Activated T-cell treated with anti-CD3 and anti-CD28 coated beads, Interleukin-2, amount 50 U/mL, for 4 hours (primary cell): ENCODE results near the gene TMEM256. TPM values are rescaled to one million over a fixed set of nuclear protein-coding genes. Genes with fewer than 3 reads are reported as not detected.
A peak's percentile ranks its signal among the peaks of the same experiment; 100 is the strongest.
"Not testable (repeated sequence)": the region's sequence is repeated elsewhere in the genome, so short reads cannot be mapped to it uniquely, and the experiment has no call there.

Experiments used
- ATAC-seq, 2 donors: fragments of 200-7000 bp; cut with Tn5 transposase; one replicate each; pipeline ENCODE4 v1.10.0; 2021
- DNase-seq: peaks from one replicate; pipeline ENCODE4 v3.0.0-alpha.2; 2020
- H3K27me3 Mint-ChIP-seq: one replicate; pipeline ENCODE4 v1.8.0; 2021; ENCODE audit warnings: low read depth, mixed read lengths
- H3K36me3 Mint-ChIP-seq: one replicate; pipeline ENCODE4 v1.8.0; 2022; ENCODE audit warnings: mixed read lengths; ENCODE audit not compliant: insufficient read depth
- H3K4me1 Mint-ChIP-seq: one replicate; pipeline ENCODE4 v1.8.0; 2021; ENCODE audit warnings: low read depth, mixed read lengths
- H3K4me3 Mint-ChIP-seq: one replicate; pipeline ENCODE4 v1.8.0; 2021; ENCODE audit warnings: mild to moderate bottlenecking, moderate library complexity, mixed read lengths
- H3K9me3 Mint-ChIP-seq: one replicate; pipeline ENCODE4 v1.8.0; 2021; ENCODE audit warnings: mixed read lengths
- total RNA-seq, 3 donors: library from RNA; stranded (reverse); gene quantifications; one replicate each; pipeline ENCODE4 v1.2.1, GENCODE V29; 2021

The TMEM256 gene
- total RNA-seq, 3 donors from 2014 or later = 29.9 to 33.4 (median 32.0) TPM

DNA sequence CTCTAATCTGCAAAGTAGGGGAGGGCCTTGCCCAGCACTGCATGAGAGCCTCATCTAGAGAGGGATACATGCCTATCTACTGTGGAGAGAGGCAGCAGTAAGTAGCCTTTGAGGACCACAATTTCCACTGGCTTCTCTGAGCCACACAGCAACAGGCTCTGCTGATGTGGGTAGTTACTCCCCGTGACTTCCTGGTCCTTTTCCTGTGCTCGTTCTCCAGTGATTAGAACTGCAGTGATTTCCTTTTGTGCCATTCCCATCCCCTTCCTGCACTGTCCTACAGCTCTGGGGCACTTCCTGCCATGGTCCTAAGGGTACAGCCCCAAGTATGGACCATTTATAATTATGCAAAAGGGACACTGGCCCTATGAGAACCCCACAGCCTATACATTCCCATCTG lies 12.6 kb downstream of the TMEM256 start:
- Mint-ChIP-seq H3K9me3 (no peaks in the 10 kb centered on the region), H3K36me3 (peaks cover 14% of the 10 kb centered on the region), H3K4me1 (peaks cover 29% of the 10 kb centered on the region), H3K4me3 (no peak overlapping the region), H3K27me3 (no peaks in the 10 kb centered on the region)
- ATAC-seq (no peak), DNase-seq (no peak)

DNA sequence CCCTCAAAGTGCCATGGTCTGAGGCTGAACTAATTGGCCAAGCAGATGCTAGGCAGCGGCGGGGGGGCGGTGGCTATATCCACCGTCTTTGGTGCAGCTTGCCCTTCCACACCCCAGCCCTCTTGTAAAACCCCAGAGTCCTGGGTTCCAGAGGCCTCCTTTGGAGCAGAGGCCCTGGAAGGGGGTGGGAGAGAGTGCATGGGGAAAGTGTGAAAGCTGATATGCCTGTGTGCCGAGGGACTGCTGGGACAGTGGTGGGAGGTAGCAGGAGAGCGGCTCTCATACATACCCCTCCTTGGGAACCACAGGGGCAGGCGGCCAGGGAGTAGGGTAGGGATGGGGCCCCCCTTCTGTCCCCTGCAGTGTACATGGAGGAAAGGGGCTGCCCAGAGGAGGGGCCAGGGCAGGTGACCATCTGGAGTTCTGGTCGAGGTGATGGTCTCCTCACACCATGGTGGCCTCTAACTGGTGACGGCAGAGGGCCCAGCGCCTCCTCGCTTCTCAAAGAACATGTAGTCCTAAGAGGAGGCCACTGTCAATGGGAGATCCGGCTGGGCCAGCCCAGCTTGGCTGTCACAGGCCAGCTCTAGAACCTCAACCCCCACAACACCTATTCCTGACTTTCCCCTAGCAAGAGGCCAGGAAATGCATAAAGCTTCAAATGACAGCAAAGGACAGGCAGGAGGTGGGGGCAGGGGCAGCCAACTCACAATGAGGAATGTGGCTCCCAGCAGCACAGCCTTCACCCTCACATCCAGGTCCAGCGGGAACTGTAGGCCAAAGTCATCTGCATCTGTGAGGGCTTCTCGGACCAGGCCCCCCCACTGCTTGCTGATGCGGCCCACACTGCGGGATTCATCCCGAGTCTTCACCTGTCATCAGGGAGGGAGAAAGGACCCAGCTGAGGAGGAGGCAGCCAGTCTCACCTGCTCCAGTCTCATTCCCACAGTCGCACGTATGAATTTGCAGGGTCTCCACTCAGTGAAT lies 13.7 kb downstream of the TMEM256 start:
- no peaks in the 10 kb centered on the region for H3K27me3 Mint-ChIP-seq
- no peak overlapping the region for H3K4me3 Mint-ChIP-seq
- H3K9me3 Mint-ChIP-seq = no peaks in the 10 kb centered on the region
- peaks cover 27% of the 10 kb centered on the region for H3K4me1 Mint-ChIP-seq
- peaks cover 14% of the 10 kb centered on the region for H3K36me3 Mint-ChIP-seq
- no peak for DNase-seq
- ATAC-seq = no peak

DNA sequence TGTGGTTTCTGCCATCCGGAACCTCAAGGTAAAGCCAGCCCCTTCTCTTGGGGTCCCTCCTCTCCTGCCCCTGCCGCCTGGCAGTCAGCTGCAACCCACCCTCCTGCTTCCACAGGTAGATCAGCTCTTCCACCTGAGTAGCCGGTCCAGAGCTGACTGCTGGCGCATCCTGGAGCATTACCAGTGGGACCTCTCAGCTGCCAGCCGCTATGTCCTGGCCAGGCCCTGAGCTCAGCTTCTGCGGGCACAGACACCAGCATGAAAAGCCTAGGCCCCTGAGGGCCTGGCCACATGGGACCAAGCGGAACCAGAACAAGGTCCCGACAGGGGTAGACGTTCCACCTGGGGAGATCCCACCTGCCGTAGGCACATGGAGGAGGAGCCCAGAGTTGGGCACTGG lies 15.0 kb downstream of the TMEM256 start:
- Mint-ChIP-seq H3K4me1 (peaks cover 26% of the 10 kb centered on the region), H3K9me3 (no peaks in the 10 kb centered on the region), H3K4me3 (no peak overlapping the region), H3K36me3 (peaks cover 14% of the 10 kb centered on the region), H3K27me3 (no peaks in the 10 kb centered on the region)
- no peak for ATAC-seq
- no peak for DNase-seq

DNA sequence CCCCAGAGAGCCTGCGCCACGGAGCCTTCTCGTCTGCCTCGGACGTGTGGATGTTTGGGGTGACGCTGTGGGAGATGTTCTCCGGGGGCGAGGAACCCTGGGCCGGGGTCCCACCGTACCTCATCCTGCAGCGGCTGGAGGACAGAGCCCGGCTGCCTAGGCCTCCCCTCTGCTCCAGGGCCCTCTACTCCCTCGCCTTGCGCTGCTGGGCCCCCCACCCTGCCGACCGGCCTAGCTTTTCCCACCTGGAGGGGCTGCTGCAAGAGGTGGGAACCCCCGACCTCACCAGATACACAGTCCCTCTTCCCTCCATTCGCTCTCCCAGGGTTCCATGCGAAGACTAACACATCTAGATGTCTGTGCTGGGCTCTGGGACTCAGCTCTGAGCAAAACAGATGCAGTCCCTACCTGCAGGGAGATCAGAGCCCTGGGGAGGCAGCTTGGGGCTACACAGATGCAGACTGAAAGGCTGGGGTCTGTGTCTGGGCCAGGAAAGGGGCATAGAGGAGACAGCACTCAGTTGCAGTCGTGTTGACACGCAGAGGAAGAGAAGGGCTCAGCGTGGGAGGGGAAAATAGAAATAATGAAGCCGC lies 19.3 kb downstream of the TMEM256 start:
- peaks cover 5% of the 10 kb centered on the region for H3K36me3 Mint-ChIP-seq
- peaks cover 26% of the 10 kb centered on the region for H3K27me3 Mint-ChIP-seq
- H3K9me3 Mint-ChIP-seq = no peaks in the 10 kb centered on the region
- H3K4me1 Mint-ChIP-seq = peaks cover 9% of the 10 kb centered on the region
- no peak for ATAC-seq
- DNase-seq = no peak
- H3K4me3 Mint-ChIP-seq = peak overlapping the region; percentile 80

DNA sequence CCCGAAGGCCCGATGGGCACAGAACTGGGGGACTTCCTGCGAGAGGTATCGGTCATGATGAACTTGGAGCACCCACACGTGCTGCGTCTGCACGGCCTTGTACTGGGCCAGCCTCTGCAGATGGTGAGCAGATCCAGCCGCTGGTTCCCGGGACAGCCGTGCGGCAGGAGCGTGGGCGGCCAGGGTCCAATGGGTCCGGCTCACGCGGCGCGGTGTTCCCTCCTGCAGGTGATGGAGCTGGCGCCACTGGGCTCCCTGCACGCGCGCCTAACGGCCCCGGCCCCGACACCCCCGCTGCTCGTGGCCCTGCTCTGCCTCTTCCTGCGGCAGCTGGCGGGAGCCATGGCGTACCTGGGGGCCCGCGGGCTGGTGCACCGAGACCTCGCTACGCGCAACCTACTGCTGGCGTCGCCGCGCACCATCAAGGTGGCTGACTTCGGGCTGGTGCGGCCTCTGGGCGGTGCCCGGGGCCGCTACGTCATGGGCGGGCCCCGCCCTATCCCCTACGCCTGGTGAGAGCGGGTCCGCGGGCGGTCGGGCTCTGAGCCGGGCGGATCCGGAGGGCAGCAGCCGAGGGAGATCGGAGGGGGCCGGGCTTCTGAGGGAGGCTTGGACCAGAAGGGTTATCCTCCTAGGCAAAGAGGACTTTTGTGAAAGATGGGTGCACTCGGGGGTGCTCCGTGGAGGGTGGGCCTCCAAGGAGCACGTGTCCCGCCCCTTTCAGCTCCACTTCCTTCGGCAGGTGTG lies 20.0 kb downstream of the TMEM256 start:
- Mint-ChIP-seq H3K9me3 (peaks cover 4% of the 10 kb centered on the region), H3K4me1 (peaks cover 9% of the 10 kb centered on the region), H3K36me3 (peaks cover 2% of the 10 kb centered on the region), H3K4me3 (peak overlapping the region; percentile 80), H3K27me3 (peaks cover 33% of the 10 kb centered on the region)
- ATAC-seq (peak; percentile 99), DNase-seq (peak; percentile 71)

DNA sequence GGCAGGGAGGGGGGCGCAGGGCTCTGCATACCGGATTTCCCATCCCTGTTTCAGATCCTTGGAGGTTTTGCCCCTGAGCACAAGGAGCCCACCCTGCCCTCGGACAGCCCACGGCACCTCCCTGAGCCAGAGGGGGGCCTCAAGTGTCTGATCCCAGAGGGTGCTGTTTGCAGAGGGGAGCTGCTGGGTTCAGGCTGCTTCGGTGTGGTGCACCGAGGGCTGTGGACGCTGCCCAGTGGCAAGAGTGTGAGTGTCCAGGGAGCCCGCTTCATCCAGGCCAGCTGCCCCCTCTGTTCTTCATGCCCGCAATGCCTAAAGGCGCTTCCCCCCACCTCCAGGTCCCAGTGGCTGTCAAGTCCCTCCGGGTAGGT lies 20.5 kb downstream of the TMEM256 start:
- peaks cover 9% of the 10 kb centered on the region for H3K4me1 Mint-ChIP-seq
- no peak for DNase-seq
- ATAC-seq = no peak
- H3K9me3 Mint-ChIP-seq = peaks cover 4% of the 10 kb centered on the region
- peaks cover 2% of the 10 kb centered on the region for H3K36me3 Mint-ChIP-seq
- no peak overlapping the region for H3K4me3 Mint-ChIP-seq
- peaks cover 35% of the 10 kb centered on the region for H3K27me3 Mint-ChIP-seq

DNA sequence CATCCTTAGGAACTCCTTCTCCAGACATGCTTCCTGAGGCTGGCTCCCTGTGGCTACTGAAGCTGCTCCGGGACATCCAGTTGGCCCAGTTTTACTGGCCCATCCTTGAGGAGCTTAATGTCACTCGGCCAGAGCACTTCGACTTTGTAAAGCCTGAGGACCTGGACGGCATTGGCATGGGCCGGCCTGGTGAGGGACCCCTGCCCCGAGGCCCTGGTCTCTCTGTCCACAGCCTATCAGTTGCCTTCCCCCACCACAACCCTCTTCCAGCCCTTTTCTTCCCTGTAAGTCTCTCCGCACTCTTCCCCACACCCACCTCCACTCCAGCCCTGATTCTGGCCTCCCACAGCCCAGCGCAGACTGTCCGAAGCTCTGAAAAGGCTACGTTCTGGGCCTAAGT lies 21.0 kb downstream of the TMEM256 start:
- Mint-ChIP-seq H3K4me1 (peaks cover 9% of the 10 kb centered on the region), H3K36me3 (peaks cover 2% of the 10 kb centered on the region), H3K9me3 (peaks cover 4% of the 10 kb centered on the region), H3K27me3 (peaks cover 35% of the 10 kb centered on the region), H3K4me3 (no peak overlapping the region)
- no peak for DNase-seq
- ATAC-seq = no peak

DNA sequence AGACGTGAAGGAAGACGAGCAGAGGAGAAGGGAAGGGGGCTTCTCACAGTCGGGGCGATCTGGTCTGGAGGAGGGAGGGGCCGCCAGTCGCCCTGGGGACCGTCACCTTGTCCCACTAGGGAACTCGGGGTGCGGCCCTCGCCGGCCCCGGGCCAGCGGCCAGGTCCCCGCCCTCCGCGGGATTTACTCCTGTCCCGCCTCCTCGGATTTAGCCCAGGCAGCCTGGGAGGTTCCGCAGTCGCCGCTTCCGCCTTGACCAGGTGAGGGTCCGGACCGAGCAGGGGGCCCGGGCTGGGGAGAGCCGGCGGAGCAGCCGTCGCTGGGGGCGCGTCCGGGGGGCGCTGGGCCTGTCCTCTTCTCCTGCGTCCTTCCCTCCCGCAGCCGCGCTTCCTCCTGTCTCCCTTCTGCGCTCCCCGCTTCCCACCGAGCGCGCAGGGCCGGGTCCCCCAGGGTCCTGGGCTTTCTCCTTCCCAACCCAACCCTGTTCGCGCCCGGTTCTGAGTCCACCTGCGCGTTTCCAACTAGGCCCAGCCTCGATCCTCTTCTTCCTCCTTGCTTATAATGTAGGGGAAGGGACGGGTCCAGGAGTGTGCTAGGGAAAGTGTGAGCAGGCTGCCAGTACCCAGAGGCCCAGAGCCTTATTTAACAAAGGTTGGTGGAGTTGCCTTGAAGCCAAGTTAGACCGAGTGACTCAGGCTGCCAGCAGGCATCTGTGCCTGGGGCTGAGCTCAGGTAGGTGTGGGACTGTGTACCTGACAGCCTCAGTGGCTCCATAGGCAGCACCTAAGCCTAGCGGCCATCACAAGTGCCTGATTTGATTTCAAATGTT lies 22.8 kb downstream of the TMEM256 start, which contains the start of gene TNK1:
Gene TNK1, plus strand, starts transcription at position 235 of the 829 bp plus-strand sequence. CDS start 1,838 bp downstream, outside the sequence.
- H3K4me3 Mint-ChIP-seq = no peak within 1 kb of the TSS

DNA sequence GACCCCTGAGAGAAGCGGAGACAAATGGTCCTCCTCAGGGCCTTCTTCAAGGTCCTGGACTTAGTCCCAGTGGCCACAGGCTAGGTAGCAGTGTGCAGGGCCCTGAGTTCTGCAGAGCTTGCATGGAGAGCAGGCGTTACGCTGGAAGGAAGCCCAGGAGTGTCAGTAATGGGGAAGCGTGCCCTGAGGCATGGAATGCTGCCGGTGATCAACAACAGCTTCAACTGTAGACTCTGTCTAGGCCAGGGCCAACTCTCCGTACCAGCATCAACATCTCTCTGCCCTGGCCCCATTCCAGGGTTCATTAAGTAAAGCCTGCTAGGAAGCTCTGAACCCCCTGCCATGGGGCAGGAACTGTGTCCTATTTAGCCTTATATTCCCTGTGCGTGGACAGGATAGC lies 23.6 kb downstream of the TMEM256 start:
- H3K27me3 Mint-ChIP-seq = peaks cover 41% of the 10 kb centered on the region
- peaks cover 9% of the 10 kb centered on the region for H3K4me1 Mint-ChIP-seq
- peaks cover 2% of the 10 kb centered on the region for H3K36me3 Mint-ChIP-seq
- no peak overlapping the region for H3K4me3 Mint-ChIP-seq
- peaks cover 4% of the 10 kb centered on the region for H3K9me3 Mint-ChIP-seq
- ATAC-seq = no peak
- DNase-seq = no peak

More for the DNA sequence above, 22.8 kb downstream of the TMEM256 start, which contains the start of gene TNK1:
- peaks cover 4% of the 10 kb centered on the region for H3K9me3 Mint-ChIP-seq
- H3K27me3 Mint-ChIP-seq = peaks cover 41% of the 10 kb centered on the region
- DNase-seq (no peak), ATAC-seq (no peak)
- H3K4me1 Mint-ChIP-seq = peaks cover 9% of the 10 kb centered on the region
- H3K36me3 Mint-ChIP-seq = peaks cover 2% of the 10 kb centered on the region

DNA sequence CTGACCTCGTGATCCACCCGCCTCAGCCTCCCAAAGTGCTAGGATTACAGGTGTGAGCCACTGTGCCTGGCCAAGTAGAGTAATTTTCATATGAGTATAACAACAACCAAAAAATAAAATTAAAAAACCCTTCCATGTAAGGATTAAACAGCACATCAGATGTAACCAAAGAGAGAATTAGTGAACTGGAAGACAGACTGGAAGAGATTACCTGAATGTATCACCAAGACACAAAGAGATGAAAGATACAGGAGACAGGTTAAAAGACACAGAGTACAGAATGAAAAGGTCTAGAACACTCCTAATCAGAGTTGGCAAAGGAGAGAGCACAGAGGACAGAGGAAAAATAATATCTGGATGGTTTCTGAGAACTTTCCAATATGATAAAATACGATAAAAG lies 24.8 kb downstream of the TMEM256 start:
- Mint-ChIP-seq H3K9me3 (peaks cover 4% of the 10 kb centered on the region), H3K36me3 (peaks cover 2% of the 10 kb centered on the region), H3K4me3 (no peak overlapping the region), H3K4me1 (peaks cover 5% of the 10 kb centered on the region), H3K27me3 (peaks cover 41% of the 10 kb centered on the region)
- DNase-seq = no peak
- no peak for ATAC-seq

DNA sequence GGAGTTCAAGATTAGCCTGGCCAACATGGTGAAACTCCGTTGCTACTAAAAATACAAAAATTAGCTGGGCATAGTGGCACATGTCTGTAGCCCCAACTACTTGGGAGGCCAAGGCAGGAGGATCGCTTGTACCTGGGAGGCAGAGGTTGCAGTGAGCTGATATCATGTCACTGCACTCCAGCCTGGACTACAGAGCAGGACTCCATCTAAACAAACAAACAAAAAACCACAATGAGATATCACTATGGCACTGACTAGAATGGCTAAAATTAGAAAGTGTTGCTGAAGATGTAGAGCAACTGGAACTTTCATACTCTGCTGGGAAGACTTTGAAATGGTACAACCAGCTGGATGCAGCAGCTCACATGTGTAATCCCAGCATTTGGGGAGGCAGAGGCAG lies 29.5 kb downstream of the TMEM256 start:
- H3K9me3 Mint-ChIP-seq = peaks cover 4% of the 10 kb centered on the region
- H3K4me1 Mint-ChIP-seq = no peaks in the 10 kb centered on the region
- peaks cover 2% of the 10 kb centered on the region for H3K36me3 Mint-ChIP-seq
- no peak for ATAC-seq
- peaks cover 13% of the 10 kb centered on the region for H3K27me3 Mint-ChIP-seq
- DNase-seq = no peak
- no peak overlapping the region for H3K4me3 Mint-ChIP-seq

DNA sequence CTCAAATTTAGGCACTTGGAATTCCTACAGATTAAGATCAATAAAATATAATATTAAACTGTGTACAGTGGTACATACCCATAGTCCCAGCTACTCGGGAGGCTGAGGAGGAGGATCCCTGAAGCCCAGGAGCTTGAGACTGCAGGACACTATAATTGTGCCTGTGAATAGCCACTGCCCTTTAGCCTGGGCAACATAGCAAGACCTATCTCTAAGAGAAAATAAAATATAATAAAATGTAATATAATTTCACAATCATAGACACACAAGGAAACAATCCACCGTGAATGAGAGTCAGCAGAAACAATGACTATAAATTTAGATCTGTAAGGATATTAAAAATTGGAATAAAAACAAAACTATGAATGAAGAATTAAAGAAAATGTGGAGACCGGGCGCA lies 33.0 kb downstream of the TMEM256 start:
- no peak overlapping the region for H3K4me3 Mint-ChIP-seq
- no peaks in the 10 kb centered on the region for H3K4me1 Mint-ChIP-seq
- DNase-seq = no peak
- H3K9me3 Mint-ChIP-seq = no peaks in the 10 kb centered on the region
- no peaks in the 10 kb centered on the region for H3K27me3 Mint-ChIP-seq
- no peaks in the 10 kb centered on the region for H3K36me3 Mint-ChIP-seq
- ATAC-seq = no peak

DNA sequence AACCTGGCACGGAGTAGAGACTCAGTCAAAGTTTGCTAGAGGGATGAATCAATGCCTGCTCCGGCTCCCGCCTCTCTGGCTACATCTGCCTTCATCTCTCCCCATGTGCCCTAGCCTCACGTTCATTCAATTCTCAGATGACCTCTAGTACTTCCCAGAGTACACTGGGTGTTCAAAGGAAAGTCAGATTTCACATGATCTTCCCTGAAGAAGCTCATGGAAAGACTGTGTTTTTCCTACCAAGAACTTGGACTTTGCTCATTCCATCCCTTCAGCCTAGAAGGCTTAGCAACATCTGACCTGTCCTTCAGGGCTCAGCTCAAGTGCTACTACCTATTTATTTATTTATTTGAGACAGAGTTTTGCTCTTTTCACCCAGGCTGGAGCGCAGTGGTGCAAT lies 34.1 kb downstream of the TMEM256 start:
- ATAC-seq = no peak
- no peak for DNase-seq
- H3K4me3 Mint-ChIP-seq = no peak overlapping the region
- no peaks in the 10 kb centered on the region for H3K9me3 Mint-ChIP-seq
- H3K27me3 Mint-ChIP-seq = no peaks in the 10 kb centered on the region
- H3K4me1 Mint-ChIP-seq = no peaks in the 10 kb centered on the region
- H3K36me3 Mint-ChIP-seq = no peaks in the 10 kb centered on the region

DNA sequence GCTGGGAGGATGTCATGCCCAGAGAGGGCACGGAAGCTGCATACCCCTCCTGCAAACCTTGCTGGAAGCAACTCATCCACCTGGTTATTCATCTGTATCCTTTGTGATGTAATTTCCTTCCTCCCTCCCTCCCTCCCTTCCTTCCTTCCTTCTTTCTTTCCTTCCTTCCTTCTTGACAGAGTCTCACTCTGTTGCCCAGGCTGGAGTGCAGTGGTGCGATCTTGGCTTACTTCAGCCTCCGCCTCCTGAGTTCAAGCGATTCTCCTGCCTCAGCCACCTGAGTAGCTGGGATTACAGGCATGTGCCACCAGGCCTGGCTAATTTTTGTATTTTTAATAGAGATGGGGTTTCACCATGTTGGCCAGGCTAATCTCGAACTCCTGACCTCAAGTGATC lies 35.3 kb downstream of the TMEM256 start:
- DNase-seq, H3K36me3 Mint-ChIP-seq, ATAC-seq, H3K4me1 Mint-ChIP-seq, H3K27me3 Mint-ChIP-seq, H3K4me3 Mint-ChIP-seq, H3K9me3 Mint-ChIP-seq: not testable (repeated sequence)
